Spleen (tissue), 11 donors: ENCODE results near the gene APOBEC3F. TPM values are rescaled to one million over a fixed set of nuclear protein-coding genes. Genes with fewer than 3 reads are reported as not detected.

Experiments
- DNase-seq: peaks from one replicate; pipeline ENCODE4 v3.0.0-alpha.2; 2020
- H3K27ac ChIP-seq, 8 donors: fragments of 200-600 bp; sonication (generic) in 7 of 8; 1 replicate in 4 of 8; 2 replicates in 4 of 8; pipeline versions ENCODE4 v1.5.0 to v1.8.0; 2016 to 2021; ENCODE audit warnings: inconsistent platforms in 4 of 8, mild to moderate bottlenecking in 4 of 8, moderate library complexity in 1 of 8
- H3K27me3 ChIP-seq, 7 donors: fragments of 200-600 bp; sonication (generic) in 6 of 7; replicated peaks in 1 of 7; 1 replicate in 4 of 7; 2 replicates in 3 of 7; pipeline versions ENCODE4 v1.5.0 to v1.8.0; 2016 to 2021; ENCODE audit warnings: inconsistent platforms in 3 of 7, mild to moderate bottlenecking in 1 of 7
- H3K36me3 ChIP-seq, 6 donors: fragments of 200-600 bp; sonication (generic) in 5 of 6; 1 replicate in 4 of 6; 2 replicates in 2 of 6; pipeline versions ENCODE4 v1.5.0 to v1.8.0; 2016 to 2021; ENCODE audit warnings: inconsistent platforms in 2 of 6
- H3K4me1 ChIP-seq, 6 donors: fragments of 200-600 bp; sonication (generic) in 5 of 6; 1 replicate in 3 of 6; 2 replicates in 3 of 6; pipeline versions ENCODE4 v1.5.0 to v1.8.0; 2016 to 2021; ENCODE audit warnings: inconsistent platforms in 3 of 6
- H3K4me3 ChIP-seq, 8 donors: fragments of 200-600 bp; sonication (generic) in 7 of 8; 1 replicate in 4 of 8; 2 replicates in 4 of 8; pipeline versions ENCODE4 v1.5.0 to v1.8.0; 2016 to 2021; ENCODE audit warnings: inconsistent platforms in 4 of 8, mild to moderate bottlenecking in 4 of 8, moderate library complexity in 2 of 8
- H3K9me3 ChIP-seq, 8 donors: fragments of 200-600 bp; sonication (generic) in 7 of 8; 1 replicate in 4 of 8; 2 replicates in 4 of 8; pipeline versions ENCODE4 v1.5.0 to v1.8.0; 2016 to 2021; ENCODE audit warnings: inconsistent platforms in 4 of 8
- POLR2A ChIP-seq, 3 donors: fragments of 450-650 bp; IDR thresholded peaks; one replicate each; pipeline ENCODE4 v1.5.1; 2017; ENCODE audit warnings: antibody characterized with exemption in 3 of 3, mild to moderate bottlenecking in 1 of 3
- POLR2AphosphoS5 ChIP-seq, 3 donors: sonication (generic); formaldehyde crosslinking; IDR thresholded peaks; one replicate each; pipeline ENCODE4 v1.5.1; 2017; ENCODE audit warnings: antibody characterized with exemption in 3 of 3
- WGBS, 5 donors: extraction: QIAGEN DNeasy Blood & Tissue Kit in 3 of 5; methylation state at CpG; one replicate each; pipeline versions ENCODE4 v1.1.5 to v1.1.7; 2013 to 2018; 5-methylcytosine and 5-hydroxymethylcytosine counted together
- intact Hi-C: fragments of 100-400 bp; cut with DNase I; formaldehyde crosslinking; loops from one replicate; pipeline ENCODE4 v1.15.0; 2023; ENCODE audit warnings: low total_unique reads
- polyA plus RNA-seq, 3 donors: library from polyadenylated mRNA; stranded (reverse); fragments of 200-250 nt; gene quantifications; one replicate each; pipeline ENCODE4 v1.2.1, GENCODE V29; 2013
- total RNA-seq, 7 donors: library from RNA; depleted of rRNA in 3 of 7; stranded (reverse); fragments of >200 nt in 3 of 7; fragmentation: NEBNext Ultra II Directional in 4 of 7; extraction: Animal tissue kit (Norgen Biotek cat#: 25700) in 4 of 7; gene quantifications; one replicate each; pipeline versions ENCODE4 v1.1.0 to v1.2.1, GENCODE V29; 2016 to 2021
- TF ChIP-seq, protein P1 (sequence below), 11 experiments: fragments of 200-600 bp in 7 of 11; fragments of 450-650 bp in 4 of 11; sonication (generic) in 4 of 11; IDR thresholded peaks in 8 of 11; conservative IDR thresholded peaks in 3 of 11; 1 replicate in 7 of 11; 2 replicates in 4 of 11; pipeline versions ENCODE4 v1.4.0 to v1.8.0; 2016 to 2021; ENCODE audit warnings: antibody characterized with exemption in 11 of 11, inconsistent platforms in 4 of 11, mild to moderate bottlenecking in 1 of 11
- donor health status: healthy with polysubstance abuse.
- donor health status: DM: no; HTN: no; CAD: no; lungs with moderate emphysema.
- donor health status: DM: no; HTN: no; CAD: no.
- donor health status: Bipolar disorder and iron deficiency.
- donor health status: healthy.
- donor health status: DM: no; HTN: no; CAD: no.
- donor health status: DM: yes; HTN: yes; CAD: no.

APOBEC3F gene
- total and polyA plus RNA-seq, 10 donors, result 5.4 to 31.5 (median 15.7) TPM

- H3K36me3 ChIP-seq, result peaks cover 0 to 80% (median 29%) of the 10 kb centered on the region in 6 donors
- no peak overlapping the region for H3K4me3 ChIP-seq
- H3K9me3 ChIP-seq, result no peaks in the 10 kb centered on the region
- TF ChIP-seq, protein P1, sequence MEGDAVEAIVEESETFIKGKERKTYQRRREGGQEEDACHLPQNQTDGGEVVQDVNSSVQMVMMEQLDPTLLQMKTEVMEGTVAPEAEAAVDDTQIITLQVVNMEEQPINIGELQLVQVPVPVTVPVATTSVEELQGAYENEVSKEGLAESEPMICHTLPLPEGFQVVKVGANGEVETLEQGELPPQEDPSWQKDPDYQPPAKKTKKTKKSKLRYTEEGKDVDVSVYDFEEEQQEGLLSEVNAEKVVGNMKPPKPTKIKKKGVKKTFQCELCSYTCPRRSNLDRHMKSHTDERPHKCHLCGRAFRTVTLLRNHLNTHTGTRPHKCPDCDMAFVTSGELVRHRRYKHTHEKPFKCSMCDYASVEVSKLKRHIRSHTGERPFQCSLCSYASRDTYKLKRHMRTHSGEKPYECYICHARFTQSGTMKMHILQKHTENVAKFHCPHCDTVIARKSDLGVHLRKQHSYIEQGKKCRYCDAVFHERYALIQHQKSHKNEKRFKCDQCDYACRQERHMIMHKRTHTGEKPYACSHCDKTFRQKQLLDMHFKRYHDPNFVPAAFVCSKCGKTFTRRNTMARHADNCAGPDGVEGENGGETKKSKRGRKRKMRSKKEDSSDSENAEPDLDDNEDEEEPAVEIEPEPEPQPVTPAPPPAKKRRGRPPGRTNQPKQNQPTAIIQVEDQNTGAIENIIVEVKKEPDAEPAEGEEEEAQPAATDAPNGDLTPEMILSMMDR (IDR thresholded peaks at IDR 0.05 in 8 of 11, conservative IDR thresholded peaks at IDR 0.05 in 3 of 11), result no peak
- TF ChIP-seq POLR2A (IDR thresholded peaks at IDR 0.05) (no peak), POLR2AphosphoS5 (IDR thresholded peaks at IDR 0.05) (peak in 1 of 3 donors; percentile 5)
- WGBS, 5 donors, result 79 to 84% (median 82%) methylated on average over 10 to 14 of the region's 14 CpGs
- intact Hi-C loops, result no loop called here
- no peaks in the 10 kb centered on the region for H3K27me3 ChIP-seq
- DNase-seq, result peak; percentile 60
- H3K4me1 ChIP-seq, result peaks cover 13 to 86% (median 42%) of the 10 kb centered on the region in 6 donors
- H3K27ac ChIP-seq, result peak overlapping the region in 3 of 8 donors; percentile 26 to 49 (median 41)
Observed at GRCh38 chr22:39083212-39084165, 42.8 kb downstream of the APOBEC3F start.

DNA sequence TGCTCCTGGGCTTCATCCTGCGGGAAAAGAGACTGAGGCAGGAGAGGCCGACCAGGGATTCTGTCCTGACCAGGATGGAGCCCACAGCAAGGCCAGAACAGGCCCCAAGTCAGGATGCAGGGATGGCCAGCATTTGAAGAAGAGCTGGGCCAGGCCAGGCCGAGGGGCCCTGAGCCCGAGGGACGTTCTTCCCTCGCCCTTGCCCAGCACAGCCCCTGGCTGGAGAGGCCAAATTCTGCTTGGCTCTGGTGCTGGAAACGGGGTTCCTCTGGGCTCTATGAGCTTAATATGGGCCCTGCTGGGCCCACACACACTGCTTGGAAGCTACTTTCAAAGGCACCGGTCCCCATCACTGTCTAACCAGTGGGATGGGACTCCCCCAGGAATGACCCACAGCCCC, 44.0 kb downstream of the APOBEC3F start:
- DNase-seq, result peak; percentile 54

GRCh38 chr22:39087098-39087497, 46.4 kb downstream of the APOBEC3F start:
- peaks cover 0 to 84% (median 39%) of the 10 kb centered on the region in 6 donors for H3K4me1 ChIP-seq
- peak; percentile 47 for DNase-seq
- TF ChIP-seq, protein P1 (IDR thresholded peaks at IDR 0.05 in 8 of 11, conservative IDR thresholded peaks at IDR 0.05 in 3 of 11), result no peak
- no peak for TF ChIP-seq POLR2AphosphoS5 (IDR thresholded peaks at IDR 0.05)
- TF ChIP-seq POLR2A (IDR thresholded peaks at IDR 0.05), result no peak
- no peaks in the 10 kb centered on the region for H3K9me3 ChIP-seq
- WGBS, 5 donors, result 87 to 100% (median 90%) methylated on average over 4 to 6 of the region's 6 CpGs
- H3K4me3 ChIP-seq, result no peak overlapping the region
- peaks cover 0 to 51% (median 16%) of the 10 kb centered on the region in 6 donors for H3K36me3 ChIP-seq
- intact Hi-C loops, result no loop called here
- H3K27me3 ChIP-seq, result no peaks in the 10 kb centered on the region
- H3K27ac ChIP-seq, result peak overlapping the region in 2 of 8 donors; percentile 9 to 40

More for the DNA sequence above, 44.0 kb downstream of the APOBEC3F start:
- TF ChIP-seq POLR2A (IDR thresholded peaks at IDR 0.05), result no peak
- TF ChIP-seq POLR2AphosphoS5 (IDR thresholded peaks at IDR 0.05), result peak in 1 of 3 donors; percentile 17
- 80 to 99% (median 95%) methylated on average over 1 to 8 of the region's 8 CpGs for WGBS, 5 donors
- no peak overlapping the region for H3K4me3 ChIP-seq
- peak overlapping the region in 1 of 8 donors; percentile 0 for H3K27ac ChIP-seq
- no peaks in the 10 kb centered on the region for H3K27me3 ChIP-seq
- H3K36me3 ChIP-seq, result peaks cover 0 to 75% (median 29%) of the 10 kb centered on the region in 6 donors
- no peaks in the 10 kb centered on the region for H3K9me3 ChIP-seq
- H3K4me1 ChIP-seq, result peaks cover 12 to 84% (median 37%) of the 10 kb centered on the region in 6 donors
- intact Hi-C loops, result no loop called here

DNA sequence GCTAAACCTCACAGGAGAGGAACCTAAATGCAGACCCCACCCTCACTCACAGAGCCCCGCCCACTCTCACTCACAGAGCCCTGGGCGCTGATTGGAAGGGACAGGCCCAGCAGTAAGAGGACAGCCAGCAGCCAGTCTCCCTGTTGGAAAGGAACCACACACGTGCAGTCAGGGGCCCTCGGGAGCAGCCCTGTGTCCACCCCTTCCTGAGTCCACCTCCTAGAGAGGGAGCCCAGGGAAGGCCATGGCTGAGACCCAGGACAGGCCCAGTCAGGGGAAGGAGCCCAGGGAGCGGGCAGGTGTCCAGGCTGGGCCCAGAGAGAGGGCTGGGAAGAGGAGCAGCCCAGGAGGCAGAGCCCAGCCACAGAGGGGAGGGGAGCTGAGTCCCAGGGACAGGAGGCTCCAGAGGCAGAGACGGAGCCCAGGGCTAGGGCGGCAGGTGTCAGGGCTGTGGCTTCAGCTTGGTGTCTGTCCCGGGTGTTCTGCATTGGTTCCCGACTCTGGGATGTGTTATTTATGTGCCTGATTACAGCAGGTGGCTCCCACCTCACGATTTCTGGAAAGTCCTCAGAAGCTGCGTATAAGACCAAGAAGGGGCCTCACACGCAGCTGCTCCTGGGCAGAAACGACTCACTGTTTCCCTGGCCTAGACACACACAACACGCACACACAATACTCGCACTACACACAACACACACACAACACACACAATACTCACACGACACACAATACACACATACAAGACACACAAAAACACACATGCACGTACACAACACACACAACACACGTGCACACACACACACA, 47.4 kb downstream of the APOBEC3F start:
- intact Hi-C loops, result no loop called here
- peaks cover 0 to 41% (median 12%) of the 10 kb centered on the region in 6 donors for H3K36me3 ChIP-seq
- no peaks in the 10 kb centered on the region for H3K27me3 ChIP-seq
- peak; percentile 68 for DNase-seq
- H3K9me3 ChIP-seq, result no peaks in the 10 kb centered on the region
- H3K4me1 ChIP-seq, result peaks cover 6 to 84% (median 42%) of the 10 kb centered on the region in 6 donors
- 67 to 76% (median 72%) methylated on average over 15 to 18 of the region's 18 CpGs for WGBS, 5 donors
- no peak overlapping the region for H3K4me3 ChIP-seq
- TF ChIP-seq, protein P1 (IDR thresholded peaks at IDR 0.05 in 8 of 11, conservative IDR thresholded peaks at IDR 0.05 in 3 of 11), result no peak
- no peak for TF ChIP-seq POLR2A (IDR thresholded peaks at IDR 0.05)
- TF ChIP-seq POLR2AphosphoS5 (IDR thresholded peaks at IDR 0.05), result peak in 1 of 3 donors; percentile 21
- H3K27ac ChIP-seq, result peak overlapping the region in 4 of 8 donors; percentile 28 to 92 (median 68)
